A549 (cell line): ENCODE results near the gene REXO2.

Experiments
- CHD4 ChIP-seq: fragments of 200-600 bp; sonication (generic); IDR thresholded peaks from 2 replicates; pipeline ENCODE4 v1.6.1; 2016; ENCODE audit warnings: antibody characterized with exemption, mild to moderate bottlenecking, borderline replicate concordance
- GATA3 ChIP-seq: IDR thresholded peaks from 2 replicates; pipeline ENCODE4 v1.6.1; 2012; ENCODE audit warnings: borderline replicate concordance
- MAZ ChIP-seq: fragments of 150-350 bp; IDR thresholded peaks from 2 replicates; pipeline ENCODE4 v1.6.1; 2014; ENCODE audit warnings: antibody characterized with exemption, low read depth, low read length, borderline replicate concordance
- RAD21 ChIP-seq, 2 experiments: fragments of >200 bp in 1 of 2; sonication (Bioruptor Twin) in 1 of 2; formaldehyde crosslinking in 1 of 2; IDR thresholded peaks in 1 of 2; conservative IDR thresholded peaks in 1 of 2; 2 replicates in 1 of 2; 3 replicates in 1 of 2; pipeline ENCODE4 v1.6.1; 2012 to 2018; ENCODE audit warnings: inconsistent platforms in 1 of 2
- TF ChIP-seq, protein P1 (sequence below): fragments of 200-600 bp; sonication (generic); IDR thresholded peaks from 2 replicates; pipeline ENCODE4 v1.6.1; 2016; ENCODE audit warnings: antibody characterized with exemption, mild to moderate bottlenecking, moderate library complexity

DNA sequence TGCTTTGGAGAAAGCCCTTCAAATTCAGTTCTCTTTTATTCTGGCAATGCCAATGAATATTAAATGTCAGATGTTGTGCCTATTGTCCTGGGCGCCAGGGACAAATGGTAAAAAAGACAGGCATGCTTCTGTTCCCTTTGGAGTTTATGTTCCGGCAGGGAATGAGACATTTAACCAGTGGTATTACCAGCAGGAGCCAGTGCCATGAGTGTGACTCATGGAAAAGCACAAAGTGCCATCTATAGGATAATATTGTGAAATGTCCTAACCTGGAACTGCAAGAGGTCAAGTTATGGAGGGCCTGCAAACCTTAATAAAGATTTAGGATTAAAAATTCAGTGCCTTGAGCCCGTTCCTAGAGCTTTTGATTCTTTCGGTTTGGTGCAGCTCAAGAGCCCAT lies 39.5 kb downstream of the REXO2 start:
- TF ChIP-seq, protein P1, sequence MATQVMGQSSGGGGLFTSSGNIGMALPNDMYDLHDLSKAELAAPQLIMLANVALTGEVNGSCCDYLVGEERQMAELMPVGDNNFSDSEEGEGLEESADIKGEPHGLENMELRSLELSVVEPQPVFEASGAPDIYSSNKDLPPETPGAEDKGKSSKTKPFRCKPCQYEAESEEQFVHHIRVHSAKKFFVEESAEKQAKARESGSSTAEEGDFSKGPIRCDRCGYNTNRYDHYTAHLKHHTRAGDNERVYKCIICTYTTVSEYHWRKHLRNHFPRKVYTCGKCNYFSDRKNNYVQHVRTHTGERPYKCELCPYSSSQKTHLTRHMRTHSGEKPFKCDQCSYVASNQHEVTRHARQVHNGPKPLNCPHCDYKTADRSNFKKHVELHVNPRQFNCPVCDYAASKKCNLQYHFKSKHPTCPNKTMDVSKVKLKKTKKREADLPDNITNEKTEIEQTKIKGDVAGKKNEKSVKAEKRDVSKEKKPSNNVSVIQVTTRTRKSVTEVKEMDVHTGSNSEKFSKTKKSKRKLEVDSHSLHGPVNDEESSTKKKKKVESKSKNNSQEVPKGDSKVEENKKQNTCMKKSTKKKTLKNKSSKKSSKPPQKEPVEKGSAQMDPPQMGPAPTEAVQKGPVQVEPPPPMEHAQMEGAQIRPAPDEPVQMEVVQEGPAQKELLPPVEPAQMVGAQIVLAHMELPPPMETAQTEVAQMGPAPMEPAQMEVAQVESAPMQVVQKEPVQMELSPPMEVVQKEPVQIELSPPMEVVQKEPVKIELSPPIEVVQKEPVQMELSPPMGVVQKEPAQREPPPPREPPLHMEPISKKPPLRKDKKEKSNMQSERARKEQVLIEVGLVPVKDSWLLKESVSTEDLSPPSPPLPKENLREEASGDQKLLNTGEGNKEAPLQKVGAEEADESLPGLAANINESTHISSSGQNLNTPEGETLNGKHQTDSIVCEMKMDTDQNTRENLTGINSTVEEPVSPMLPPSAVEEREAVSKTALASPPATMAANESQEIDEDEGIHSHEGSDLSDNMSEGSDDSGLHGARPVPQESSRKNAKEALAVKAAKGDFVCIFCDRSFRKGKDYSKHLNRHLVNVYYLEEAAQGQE: no peak
- TF ChIP-seq MAZ (no peak), RAD21 (conservative IDR thresholded peaks at IDR 0.05 in 1 of 2, IDR thresholded peaks at IDR 0.05 in 1 of 2) (no peak), CHD4 (no peak), GATA3 (no peak)
